Measurements from ENCODE around the gene ASPM.

ASPM gene

DNA sequence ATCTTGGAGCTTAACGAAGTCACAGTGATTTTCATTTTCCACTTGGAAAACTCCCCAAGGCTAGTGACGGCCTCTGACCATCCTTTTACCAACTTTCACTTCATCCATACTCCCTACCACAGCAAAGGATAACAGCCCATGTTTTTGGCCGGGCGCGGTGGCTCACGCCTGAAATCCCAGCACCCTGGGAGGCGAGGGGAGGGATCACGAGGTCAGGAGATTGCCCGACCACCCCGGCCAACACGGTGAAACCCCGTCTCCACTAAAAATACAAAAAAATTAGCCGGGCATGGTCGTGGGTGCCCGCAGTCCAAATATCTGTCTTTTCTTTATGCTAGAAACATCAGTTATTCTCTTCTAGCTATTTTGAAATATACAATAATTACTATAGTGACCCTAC is 7.3 kb downstream of the ASPM start:
- no peak for DNase-seq (ENCODE audit: extremely low spot score)
- TF ChIP-seq, protein P1, sequence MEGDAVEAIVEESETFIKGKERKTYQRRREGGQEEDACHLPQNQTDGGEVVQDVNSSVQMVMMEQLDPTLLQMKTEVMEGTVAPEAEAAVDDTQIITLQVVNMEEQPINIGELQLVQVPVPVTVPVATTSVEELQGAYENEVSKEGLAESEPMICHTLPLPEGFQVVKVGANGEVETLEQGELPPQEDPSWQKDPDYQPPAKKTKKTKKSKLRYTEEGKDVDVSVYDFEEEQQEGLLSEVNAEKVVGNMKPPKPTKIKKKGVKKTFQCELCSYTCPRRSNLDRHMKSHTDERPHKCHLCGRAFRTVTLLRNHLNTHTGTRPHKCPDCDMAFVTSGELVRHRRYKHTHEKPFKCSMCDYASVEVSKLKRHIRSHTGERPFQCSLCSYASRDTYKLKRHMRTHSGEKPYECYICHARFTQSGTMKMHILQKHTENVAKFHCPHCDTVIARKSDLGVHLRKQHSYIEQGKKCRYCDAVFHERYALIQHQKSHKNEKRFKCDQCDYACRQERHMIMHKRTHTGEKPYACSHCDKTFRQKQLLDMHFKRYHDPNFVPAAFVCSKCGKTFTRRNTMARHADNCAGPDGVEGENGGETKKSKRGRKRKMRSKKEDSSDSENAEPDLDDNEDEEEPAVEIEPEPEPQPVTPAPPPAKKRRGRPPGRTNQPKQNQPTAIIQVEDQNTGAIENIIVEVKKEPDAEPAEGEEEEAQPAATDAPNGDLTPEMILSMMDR (IDR thresholded peaks at IDR 0.05; ENCODE audit: control extremely low read depth, extremely low read depth, low read depth, missing control alignments), result no peak
- ChIA-PET POLR2A (no interaction called here), CTCF (interaction anchor here (1.3 to 2.3 kb wide), 3 partner anchors 9 to 41 kb away, joined by 3 to 9 read pairs (median 8); no protein-coding TSS in a partner anchor)

DNA sequence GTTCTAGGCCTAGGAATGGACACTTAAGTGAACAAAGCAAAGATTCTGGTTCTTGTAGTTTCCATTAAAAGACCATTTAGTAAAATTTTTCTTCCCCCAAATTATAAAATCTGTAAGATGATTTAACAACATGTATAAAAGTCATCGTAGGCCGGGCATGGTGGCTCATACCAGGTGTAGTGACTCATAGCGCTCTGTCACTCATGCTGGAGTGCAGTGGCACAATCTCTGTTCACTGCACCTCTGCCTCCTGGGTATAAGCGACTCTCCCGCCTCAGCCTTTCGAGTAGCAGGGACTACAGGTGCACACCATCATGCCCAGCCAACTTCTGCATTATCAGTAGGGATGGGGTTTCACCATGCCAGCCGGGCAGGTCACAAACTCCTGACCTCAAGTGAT is 9.1 kb downstream of the ASPM start:
- DNase-seq (ENCODE audit: extremely low spot score), result no peak
- CTCF ChIA-PET, result interaction anchor here (1.4 to 2.3 kb wide), 3 partner anchors 15 to 43 kb away, joined by 3 to 9 read pairs (median 8); no protein-coding TSS in a partner anchor
- POLR2A ChIA-PET, result no interaction called here
- TF ChIP-seq, protein P1 (IDR thresholded peaks at IDR 0.05; ENCODE audit: control extremely low read depth, extremely low read depth, low read depth, missing control alignments), result no peak

DNA sequence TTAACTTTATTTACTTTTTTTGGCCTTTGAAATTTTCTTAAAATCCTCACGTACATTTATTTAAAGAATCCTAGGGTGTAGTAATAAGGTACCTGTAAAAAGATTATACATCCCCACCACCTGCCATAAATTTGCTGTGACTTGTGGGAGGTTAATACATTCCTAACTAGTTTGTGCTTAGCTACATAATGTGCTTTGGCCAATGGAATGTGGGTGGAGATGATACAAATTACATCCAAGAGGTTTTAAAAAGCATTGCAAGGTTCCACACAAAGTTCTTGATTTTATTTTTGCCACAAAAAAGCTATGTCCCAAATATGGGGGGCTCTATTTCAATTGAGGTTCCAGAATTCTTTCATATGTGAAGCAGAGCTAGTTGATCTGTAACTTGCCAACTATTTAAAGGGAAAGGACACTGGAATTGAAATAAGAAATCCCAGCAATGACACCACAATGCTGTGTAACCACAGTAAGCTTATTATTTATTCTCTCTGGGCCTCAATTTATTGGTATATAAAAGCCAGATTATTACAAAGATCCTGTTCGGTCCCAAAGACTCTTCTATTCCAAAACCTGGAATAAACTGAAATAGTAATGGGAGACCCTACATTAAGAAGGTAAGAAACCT is 15.7 kb downstream of the ASPM start:
- ChIA-PET CTCF (interaction anchor here (1.4 to 1.6 kb wide), 2 partner anchors 9 to 11 kb away, joined by 4 to 5 read pairs; no protein-coding TSS in a partner anchor), POLR2A (no interaction called here)
- TF ChIP-seq, protein P1 (IDR thresholded peaks at IDR 0.05; ENCODE audit: control extremely low read depth, extremely low read depth, low read depth, missing control alignments), result no peak
- DNase-seq (ENCODE audit: extremely low spot score), result no peak

DNA sequence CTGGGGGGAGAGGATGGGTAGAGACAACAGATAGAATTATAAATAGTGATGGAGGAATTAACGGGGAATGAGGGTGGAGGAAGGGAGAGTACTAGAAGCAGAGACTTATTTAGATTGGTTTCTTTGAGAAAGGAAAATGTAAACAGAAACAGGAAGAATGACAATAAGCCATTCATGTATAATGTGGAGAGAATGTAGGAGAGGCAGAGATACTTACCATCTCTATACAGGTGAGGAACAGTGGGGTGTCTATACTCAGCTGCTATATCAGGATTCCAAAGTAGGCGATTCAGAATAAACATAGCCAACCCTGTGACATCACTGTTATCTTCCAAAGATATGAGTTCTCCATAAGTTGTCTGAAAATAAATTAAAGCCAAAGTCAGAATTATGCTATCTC is 16.8 kb downstream of the ASPM start:
- ChIA-PET POLR2A (no interaction called here), CTCF (interaction anchor here (1.4 to 1.6 kb wide), 2 partner anchors 8 to 10 kb away, joined by 4 to 5 read pairs; no protein-coding TSS in a partner anchor)
- DNase-seq (ENCODE audit: extremely low spot score), result no peak
- TF ChIP-seq, protein P1 (IDR thresholded peaks at IDR 0.05; ENCODE audit: control extremely low read depth, extremely low read depth, low read depth, missing control alignments), result no peak

DNA sequence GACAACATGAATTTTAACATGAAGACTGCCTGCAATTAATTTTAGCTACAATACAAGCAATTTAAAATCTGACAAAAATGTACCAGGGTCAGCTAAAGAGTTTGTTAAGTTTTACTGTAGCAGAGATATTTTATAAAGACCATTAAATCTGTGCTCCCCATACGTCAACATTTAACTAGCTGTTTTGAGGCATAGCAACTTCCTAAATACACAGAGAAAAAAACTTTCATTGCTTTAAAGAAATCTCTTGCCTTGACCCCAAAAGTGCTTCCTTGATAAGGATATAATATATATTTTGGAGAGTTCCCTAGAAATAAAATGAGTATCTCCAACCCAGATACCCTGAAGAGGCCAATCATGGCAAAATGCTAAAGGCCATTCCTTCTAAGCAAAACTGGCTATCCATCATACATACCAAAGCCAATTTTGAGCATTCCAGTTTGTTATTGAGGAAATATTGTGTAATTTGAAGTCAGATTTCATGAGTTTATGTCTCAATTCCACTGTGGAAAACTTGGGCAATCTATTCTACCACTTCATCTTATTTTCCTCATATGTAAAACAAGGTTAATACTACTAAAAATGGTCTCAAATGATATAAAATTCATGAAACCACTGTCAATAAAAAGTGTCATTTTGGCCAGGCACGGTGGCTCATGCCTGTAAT is 19.1 kb downstream of the ASPM start:
- DNase-seq (ENCODE audit: extremely low spot score), result no peak
- ChIA-PET POLR2A (no interaction called here), CTCF (interaction anchor here (0.9 kb wide), 1 partner anchor 15 kb away, joined by 3 read pairs; no protein-coding TSS in a partner anchor)
- TF ChIP-seq, protein P1 (IDR thresholded peaks at IDR 0.05; ENCODE audit: control extremely low read depth, extremely low read depth, low read depth, missing control alignments), result no peak

DNA sequence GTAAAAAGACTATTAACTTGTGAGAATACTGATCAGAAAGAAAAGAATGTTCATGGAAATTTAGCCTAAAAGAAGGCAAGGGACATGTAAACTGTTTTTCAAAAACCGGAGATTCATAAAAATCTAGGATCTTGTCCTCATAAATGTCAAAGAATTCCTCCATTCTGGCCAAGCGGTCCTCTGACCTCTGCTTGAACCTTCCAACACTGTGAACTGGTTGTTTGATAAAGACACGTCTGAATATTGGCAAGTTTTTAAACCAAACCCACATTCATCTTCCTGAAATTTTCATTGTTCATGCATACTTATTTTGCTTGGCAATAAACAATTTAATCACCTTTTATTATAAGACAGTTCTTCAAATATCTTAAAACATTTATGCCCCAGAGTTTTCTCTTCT is 19.8 kb downstream of the ASPM start:
- no peak for DNase-seq (ENCODE audit: extremely low spot score)
- TF ChIP-seq, protein P1 (IDR thresholded peaks at IDR 0.05; ENCODE audit: control extremely low read depth, extremely low read depth, low read depth, missing control alignments), result no peak
- ChIA-PET CTCF (interaction anchor here (0.9 kb wide), 2 partner anchors 15 to 23 kb away, joined by 3 read pairs; no protein-coding TSS in a partner anchor), POLR2A (no interaction called here)

Measured in GM10248 (cell line).